Kidney epithelial cell (primary cell): Measurements from ENCODE around the gene MTHFSD. TPM values are rescaled to one million over a fixed set of nuclear protein-coding genes. Genes with fewer than 3 reads are reported as not detected.

Source experiments
- DNase-seq: peaks from one replicate; pipeline ENCODE4 v3.0.0-alpha.2; 2010; ENCODE audit warnings: low read depth
- H3K27me3 ChIP-seq: 2 replicates; pipeline ENCODE4 v1.6.0; 2011; ENCODE audit warnings: low read length; ENCODE audit not compliant: control insufficient read depth, insufficient read depth
- H3K36me3 ChIP-seq: 2 replicates; pipeline ENCODE4 v1.5.1; 2011; ENCODE audit warnings: low read length; ENCODE audit not compliant: control insufficient read depth, insufficient read depth
- H3K4me3 ChIP-seq: 2 replicates; pipeline ENCODE4 v1.5.1; 2011; ENCODE audit warnings: low read depth, mild to moderate bottlenecking, control low read depth, low read length
- total RNA-seq: library from RNA; depleted of rRNA; stranded (reverse); fragments of >200 nt; gene quantifications from 2 replicates; pipeline ENCODE4 v1.2.3, GENCODE V29; 2015
- TF ChIP-seq, protein P1 (sequence below): IDR thresholded peaks from 2 replicates; pipeline ENCODE4 v1.5.1; 2011; ENCODE audit warnings: mild to moderate bottlenecking, moderate library complexity, low read length, control low read depth, inconsistent platforms; ENCODE audit not compliant: insufficient read depth, poor library complexity, severe bottlenecking

The MTHFSD gene
- total RNA-seq, 1 donor from 2014 or later = 26.1 TPM

DNA sequence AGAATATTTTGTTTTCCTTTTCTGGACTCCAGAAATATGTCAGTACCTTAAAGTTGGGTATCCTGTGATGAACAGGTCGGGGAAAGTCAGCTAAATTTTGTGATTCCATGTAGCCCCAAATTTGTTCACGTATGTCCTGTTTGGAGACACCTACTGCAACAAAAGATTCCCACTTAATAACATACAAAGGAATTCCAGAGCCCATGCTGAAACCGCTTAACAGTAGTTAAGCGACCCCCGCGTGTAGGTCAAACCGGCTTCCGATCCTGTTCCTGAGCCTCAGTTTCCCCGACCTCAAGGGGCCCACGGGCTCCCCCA lies 477 bp downstream of the MTHFSD start:
- H3K36me3 ChIP-seq = no peaks in the 10 kb centered on the region
- H3K4me3 ChIP-seq = peak overlapping the region; percentile 88
- H3K27me3 ChIP-seq = no peaks in the 10 kb centered on the region
- DNase-seq = no peak
- TF ChIP-seq, protein P1, sequence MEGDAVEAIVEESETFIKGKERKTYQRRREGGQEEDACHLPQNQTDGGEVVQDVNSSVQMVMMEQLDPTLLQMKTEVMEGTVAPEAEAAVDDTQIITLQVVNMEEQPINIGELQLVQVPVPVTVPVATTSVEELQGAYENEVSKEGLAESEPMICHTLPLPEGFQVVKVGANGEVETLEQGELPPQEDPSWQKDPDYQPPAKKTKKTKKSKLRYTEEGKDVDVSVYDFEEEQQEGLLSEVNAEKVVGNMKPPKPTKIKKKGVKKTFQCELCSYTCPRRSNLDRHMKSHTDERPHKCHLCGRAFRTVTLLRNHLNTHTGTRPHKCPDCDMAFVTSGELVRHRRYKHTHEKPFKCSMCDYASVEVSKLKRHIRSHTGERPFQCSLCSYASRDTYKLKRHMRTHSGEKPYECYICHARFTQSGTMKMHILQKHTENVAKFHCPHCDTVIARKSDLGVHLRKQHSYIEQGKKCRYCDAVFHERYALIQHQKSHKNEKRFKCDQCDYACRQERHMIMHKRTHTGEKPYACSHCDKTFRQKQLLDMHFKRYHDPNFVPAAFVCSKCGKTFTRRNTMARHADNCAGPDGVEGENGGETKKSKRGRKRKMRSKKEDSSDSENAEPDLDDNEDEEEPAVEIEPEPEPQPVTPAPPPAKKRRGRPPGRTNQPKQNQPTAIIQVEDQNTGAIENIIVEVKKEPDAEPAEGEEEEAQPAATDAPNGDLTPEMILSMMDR = no peak

DNA sequence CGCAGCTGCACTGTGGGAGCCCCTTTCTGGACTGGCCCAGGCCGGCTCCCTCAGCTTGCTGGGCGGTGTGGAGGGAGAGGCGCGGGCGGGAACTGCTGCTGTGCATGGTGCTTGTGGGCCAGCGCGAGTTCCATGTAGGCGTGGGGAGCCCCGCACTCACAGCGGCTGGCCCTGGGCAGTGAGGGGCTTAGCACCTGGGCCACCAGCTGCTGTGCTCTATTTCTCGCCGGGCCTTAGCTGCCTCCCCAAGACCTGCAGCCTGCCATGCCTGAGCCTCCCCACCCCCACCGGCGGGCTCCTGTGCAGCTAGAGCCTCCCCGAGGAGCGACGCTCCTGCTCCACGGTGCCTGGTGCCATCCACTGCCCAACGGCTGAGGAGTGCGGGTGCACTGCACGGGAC lies 1.7 kb downstream of the MTHFSD start:
- H3K36me3 ChIP-seq = no peaks in the 10 kb centered on the region
- TF ChIP-seq, protein P1 = no peak
- no peak overlapping the region for H3K4me3 ChIP-seq
- no peaks in the 10 kb centered on the region for H3K27me3 ChIP-seq
- DNase-seq = no peak

GRCh38 chr16:86550281-86550680 lies 4.8 kb downstream of the MTHFSD start:
- no peak for DNase-seq
- Histone ChIP-seq H3K4me3 (no peak overlapping the region), H3K27me3 (no peaks in the 10 kb centered on the region), H3K36me3 (no peaks in the 10 kb centered on the region)
- TF ChIP-seq, protein P1 = no peak

DNA sequence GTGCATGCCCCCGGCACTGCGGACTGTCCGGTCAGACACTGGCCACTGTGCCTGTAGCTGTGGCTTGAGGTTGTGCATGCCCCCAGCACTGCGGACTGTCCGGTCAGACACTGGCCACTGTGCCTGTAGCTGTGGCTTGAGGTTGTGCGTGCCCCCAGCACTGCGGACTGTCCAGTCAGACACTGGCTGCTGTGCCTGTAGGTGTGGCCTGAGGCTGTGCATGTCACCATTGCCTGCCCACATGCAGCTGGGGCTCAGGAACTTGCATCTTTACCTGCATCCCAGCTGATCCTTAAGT lies 5.2 kb downstream of the MTHFSD start:
- no peaks in the 10 kb centered on the region for H3K36me3 ChIP-seq
- DNase-seq = no peak
- H3K4me3 ChIP-seq = no peak overlapping the region
- H3K27me3 ChIP-seq = no peaks in the 10 kb centered on the region
- TF ChIP-seq, protein P1 = no peak

DNA sequence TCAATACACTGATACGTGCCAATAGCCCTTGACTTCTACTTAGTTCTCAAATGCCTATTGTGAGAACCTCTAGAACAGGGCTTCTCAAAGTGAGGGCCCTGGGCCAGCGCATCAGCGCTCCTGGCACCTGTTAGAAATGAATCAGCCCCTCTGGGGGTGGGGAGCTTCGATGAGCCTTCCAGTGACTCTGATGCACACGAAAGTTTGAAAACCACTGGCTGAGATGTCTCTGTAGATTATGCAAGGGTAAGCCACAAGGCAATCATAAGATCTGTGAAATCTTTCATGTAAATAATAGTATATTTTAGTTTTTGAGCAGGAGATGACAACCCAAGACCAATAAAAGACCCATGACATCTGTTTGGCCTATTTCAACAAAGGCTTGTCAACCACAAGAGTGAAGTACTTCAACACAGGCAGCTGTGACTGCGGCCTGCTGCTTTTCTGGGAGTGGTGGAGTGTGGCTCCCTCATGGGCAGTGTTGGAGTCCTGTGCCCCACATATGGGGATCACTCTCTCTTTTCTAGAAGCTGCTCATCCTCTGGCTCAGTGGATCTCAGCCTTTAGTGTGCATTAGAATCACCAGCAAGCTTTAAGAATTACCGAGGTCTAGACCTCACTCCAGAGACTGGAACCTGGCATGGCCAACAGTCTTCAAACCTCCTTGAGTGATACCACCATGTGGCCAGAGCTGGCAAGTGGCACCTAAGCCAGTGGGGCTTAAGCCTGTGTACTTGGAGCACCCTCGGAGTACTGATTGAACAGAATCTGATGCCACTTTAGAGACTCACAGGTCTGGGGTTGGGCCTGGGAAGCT lies 5.8 kb downstream of the MTHFSD start:
- H3K4me3 ChIP-seq = no peak overlapping the region
- no peak for DNase-seq
- TF ChIP-seq, protein P1 = no peak

GRCh38 chr16:86547286-86547685 lies 7.7 kb downstream of the MTHFSD start:
- no peak overlapping the region for H3K4me3 ChIP-seq
- TF ChIP-seq, protein P1 = no peak
- DNase-seq = no peak
- no peaks in the 10 kb centered on the region for H3K27me3 ChIP-seq
- no peaks in the 10 kb centered on the region for H3K36me3 ChIP-seq

More for the DNA sequence above, 5.8 kb downstream of the MTHFSD start:
- Histone ChIP-seq H3K27me3 (no peaks in the 10 kb centered on the region), H3K36me3 (no peaks in the 10 kb centered on the region)
